Effector memory CD8-positive, alpha-beta T cell (primary cell): ENCODE results near the gene CLDN15.
"Not testable (repeated sequence)": the region's sequence is repeated elsewhere in the genome, so short reads cannot be mapped to it uniquely, and the experiment has no call there.

Experiments
- ATAC-seq: fragments of 150-1000 bp; cut with Tn5 transposase; replicated peaks from 2 replicates; pipeline ENCODE4 v1.10.0; 2021; ENCODE audit warnings: mild to moderate bottlenecking, moderate library complexity
- DNase-seq, 3 experiments: peaks; one replicate each; pipeline ENCODE4 v3.0.0; 2021
- H3K27ac Mint-ChIP-seq, 2 donors: one replicate each; pipeline ENCODE4 v1.8.0; 2022; ENCODE audit warnings: mild to moderate bottlenecking in 2 of 2, mixed read lengths in 2 of 2, moderate library complexity in 2 of 2
- H3K27me3 Mint-ChIP-seq, 2 donors: one replicate each; pipeline ENCODE4 v1.8.0; 2022; ENCODE audit warnings: mixed read lengths in 2 of 2
- H3K36me3 Mint-ChIP-seq: one replicate; pipeline ENCODE4 v1.8.0; 2022; ENCODE audit warnings: mild to moderate bottlenecking, moderate library complexity, mixed read lengths; ENCODE audit not compliant: insufficient read depth
- H3K4me1 Mint-ChIP-seq, 2 donors: one replicate each; pipeline ENCODE4 v1.8.0; 2022; ENCODE audit warnings: low read depth in 2 of 2, mixed read lengths in 2 of 2
- H3K4me3 Mint-ChIP-seq, 2 donors: one replicate each; pipeline ENCODE4 v1.8.0; 2022; ENCODE audit warnings: mild to moderate bottlenecking in 2 of 2, mixed read lengths in 2 of 2, moderate library complexity in 2 of 2
- H3K9me3 Mint-ChIP-seq, 2 donors: one replicate each; pipeline ENCODE4 v1.8.0; 2022; ENCODE audit warnings: mixed read lengths in 2 of 2

Gene CLDN15

GRCh38 chr7:101258243-101258731 lies 20.7 kb upstream of the CLDN15 start:
- no peak for ATAC-seq
- H3K27me3 Mint-ChIP-seq = peaks cover 14 to 22% of the 10 kb centered on the region in 2 donors
- no peak overlapping the region for H3K4me3 Mint-ChIP-seq
- no peaks in the 10 kb centered on the region for H3K9me3 Mint-ChIP-seq
- H3K36me3 Mint-ChIP-seq = no peaks in the 10 kb centered on the region
- no peaks in the 10 kb centered on the region for H3K4me1 Mint-ChIP-seq
- DNase-seq = no peak
- H3K27ac Mint-ChIP-seq = no peak overlapping the region

GRCh38 chr7:101255796-101256195 lies 18.2 kb upstream of the CLDN15 start:
- peaks cover 7 to 10% of the 10 kb centered on the region in 2 donors for H3K4me1 Mint-ChIP-seq
- H3K36me3 Mint-ChIP-seq = peaks cover 18% of the 10 kb centered on the region
- H3K27me3 Mint-ChIP-seq = peaks cover 0 to 10% of the 10 kb centered on the region in 2 donors
- ATAC-seq = no peak
- H3K4me3 Mint-ChIP-seq = no peak overlapping the region
- DNase-seq = no peak
- H3K9me3 Mint-ChIP-seq = no peaks in the 10 kb centered on the region
- H3K27ac Mint-ChIP-seq = no peak overlapping the region

- Mint-ChIP-seq H3K36me3 (peaks cover 29% of the 10 kb centered on the region), H3K4me1 (peaks cover 16 to 17% of the 10 kb centered on the region in 2 donors), H3K4me3 (peak overlapping the region; percentile 97 to 99), H3K27me3 (peaks cover 0 to 10% of the 10 kb centered on the region in 2 donors)
- DNase-seq, H3K27ac Mint-ChIP-seq, ATAC-seq, H3K9me3 Mint-ChIP-seq: not testable (repeated sequence)
Measured at GRCh38 chr7:101253199-101253598, 15.6 kb upstream of the CLDN15 start.

- Mint-ChIP-seq H3K27me3 (peaks cover 0 to 10% of the 10 kb centered on the region in 2 donors), H3K4me3 (peak overlapping the region; percentile 97 to 99), H3K27ac (peak overlapping the region; percentile 93 to 99), H3K9me3 (no peaks in the 10 kb centered on the region), H3K4me1 (peaks cover 18 to 21% of the 10 kb centered on the region in 2 donors), H3K36me3 (peaks cover 32% of the 10 kb centered on the region)
- peak; percentile 97 for ATAC-seq
- peak; percentile 99 for DNase-seq
Measured at GRCh38 chr7:101251871-101252659, 14.5 kb upstream of the CLDN15 start.

GRCh38 chr7:101250324-101250723 lies 12.7 kb upstream of the CLDN15 start:
- Mint-ChIP-seq H3K4me3 (peak overlapping the region; percentile 97 to 99), H3K9me3 (no peaks in the 10 kb centered on the region), H3K36me3 (peaks cover 34% of the 10 kb centered on the region), H3K4me1 (peaks cover 23 to 26% of the 10 kb centered on the region in 2 donors), H3K27me3 (peaks cover 0 to 10% of the 10 kb centered on the region in 2 donors), H3K27ac (no peak overlapping the region)
- no peak for ATAC-seq
- no peak for DNase-seq

- ATAC-seq = no peak
- DNase-seq = no peak
- no peaks in the 10 kb centered on the region for H3K9me3 Mint-ChIP-seq
- H3K27ac Mint-ChIP-seq = peak overlapping the region in 1 of 2 donors; percentile 26
- peaks cover 37 to 38% of the 10 kb centered on the region in 2 donors for H3K4me1 Mint-ChIP-seq
- no peak overlapping the region for H3K4me3 Mint-ChIP-seq
- H3K36me3 Mint-ChIP-seq = peaks cover 47% of the 10 kb centered on the region
- H3K27me3 Mint-ChIP-seq = no peaks in the 10 kb centered on the region
Measured at GRCh38 chr7:101248276-101248675, 10.7 kb upstream of the CLDN15 start.

GRCh38 chr7:101245147-101245668 lies 7.6 kb upstream of the CLDN15 start:
- ATAC-seq (no peak), DNase-seq (no peak)
- Mint-ChIP-seq H3K4me3 (peak overlapping the region; percentile 91 to 93), H3K9me3 (no peaks in the 10 kb centered on the region), H3K4me1 (peaks cover 24 to 35% of the 10 kb centered on the region in 2 donors), H3K27ac (peak overlapping the region; percentile 91 to 99), H3K36me3 (peaks cover 34% of the 10 kb centered on the region), H3K27me3 (no peaks in the 10 kb centered on the region)

- no peaks in the 10 kb centered on the region for H3K9me3 Mint-ChIP-seq
- DNase-seq (peak; percentile 87 to 94 (median 89)), ATAC-seq (peak; percentile 93)
- H3K27me3 Mint-ChIP-seq = no peaks in the 10 kb centered on the region
- H3K4me1 Mint-ChIP-seq = peaks cover 20 to 32% of the 10 kb centered on the region in 2 donors
- H3K36me3 Mint-ChIP-seq = peaks cover 31% of the 10 kb centered on the region
- H3K4me3 Mint-ChIP-seq = peak within 1 kb of the TSS; percentile 91 to 93
- H3K27ac Mint-ChIP-seq = peak within 1 kb of the TSS; percentile 91 to 99
Measured at GRCh38 chr7:101244375-101245146, 7.0 kb upstream of the CLDN15 start, which contains the start of gene FIS1. Gene FIS1 (minus strand): TSS chr7:101245081. CDS start chr7:101245004, 77 bp downstream.

- ATAC-seq (no peak), DNase-seq (no peak)
- Mint-ChIP-seq H3K36me3 (peaks cover 34% of the 10 kb centered on the region), H3K27me3 (no peaks in the 10 kb centered on the region), H3K4me3 (peak overlapping the region; percentile 91 to 93), H3K9me3 (no peaks in the 10 kb centered on the region), H3K27ac (peak overlapping the region; percentile 91 to 99), H3K4me1 (peaks cover 20 to 32% of the 10 kb centered on the region in 2 donors)
Measured at GRCh38 chr7:101243646-101244374, 6.2 kb upstream of the CLDN15 start.

GRCh38 chr7:101241443-101242349 lies 4.1 kb upstream of the CLDN15 start:
- no peaks in the 10 kb centered on the region for H3K27me3 Mint-ChIP-seq
- H3K4me3 Mint-ChIP-seq = no peak overlapping the region
- no peak for DNase-seq
- peaks cover 16 to 28% of the 10 kb centered on the region in 2 donors for H3K4me1 Mint-ChIP-seq
- ATAC-seq = no peak
- H3K36me3 Mint-ChIP-seq = peaks cover 35% of the 10 kb centered on the region
- no peak overlapping the region for H3K27ac Mint-ChIP-seq
- H3K9me3 Mint-ChIP-seq = no peaks in the 10 kb centered on the region

GRCh38 chr7:101241015-101241363 lies 3.4 kb upstream of the CLDN15 start:
- Mint-ChIP-seq H3K9me3 (no peaks in the 10 kb centered on the region), H3K27ac (peak overlapping the region in 1 of 2 donors; percentile 59), H3K4me1 (peaks cover 16 to 28% of the 10 kb centered on the region in 2 donors), H3K27me3 (no peaks in the 10 kb centered on the region), H3K4me3 (no peak overlapping the region), H3K36me3 (peaks cover 35% of the 10 kb centered on the region)
- DNase-seq (no peak), ATAC-seq (no peak)
